ENCODE measurements around the gene S100A11. TPM values are rescaled to one million over a fixed set of nuclear protein-coding genes. Genes with fewer than 3 reads are reported as not detected.

Gene S100A11
- total and polyA plus RNA-seq, 9 of the 15 experiments (the other 6 are each of a cell fraction or from before 2014, with no cell fraction given) = 131 to 808 (median 235) TPM

- no peak for TF ChIP-seq ID3 (CRISPR knock-in tag; IDR thresholded peaks at IDR 0.05)
- no peak for TF ChIP-seq ID3 (tag; IDR thresholded peaks at IDR 0.05)
- TF ChIP-seq ZNF354B (CRISPR knock-in tag; IDR thresholded peaks at IDR 0.05) = no peak
- TF ChIP-seq HNRNPH1 (optimal IDR thresholded peaks at IDR 0.05; ENCODE audit: low read depth, low read length) = no peak
- TF ChIP-seq SRSF7 (optimal IDR thresholded peaks at IDR 0.05; ENCODE audit: low read depth, low read length) = no peak
- no peak for TF ChIP-seq NCOR1 (IDR thresholded peaks at IDR 0.05)
- TF ChIP-seq SP1 (CRISPR knock-in tag; IDR thresholded peaks at IDR 0.05) = peak; percentile 72
- no peak for TF ChIP-seq IRF2 (CRISPR knock-in tag; IDR thresholded peaks at IDR 0.05)
- TF ChIP-seq SNRNP70 (optimal IDR thresholded peaks at IDR 0.05; ENCODE audit: low read depth, low read length) = no peak
- no peak for TF ChIP-seq ZNF41 (CRISPR knock-in tag; conservative IDR thresholded peaks at IDR 0.05)
- no peak for TF ChIP-seq HDGF (IDR thresholded peaks at IDR 0.05)
- no peak for TF ChIP-seq ILK (tag; IDR thresholded peaks at IDR 0.05; ENCODE audit: borderline replicate concordance, low read depth)
- peak; percentile 95 for TF ChIP-seq POLR2H (tag; IDR thresholded peaks at IDR 0.05; ENCODE audit: low read depth)
- peak; percentile 57 to 72; a peak in 2 of 4 replicates for TF ChIP-seq UBTF (IDR thresholded peaks at IDR 0.05; ENCODE audit: borderline replicate concordance in 1 of 2, low read depth in 2 of 2, low read length in 2 of 2)
- no peak for TF ChIP-seq ZNF212 (CRISPR knock-in tag; IDR thresholded peaks at IDR 0.05)
- peak; percentile 71 for TF ChIP-seq CXXC5 (CRISPR knock-in tag; IDR thresholded peaks at IDR 0.05)
- TF ChIP-seq ZBTB12 (CRISPR knock-in tag; IDR thresholded peaks at IDR 0.05) = no peak
- peak; percentile 77 for TF ChIP-seq EGR1 (conservative IDR thresholded peaks at IDR 0.05)
- TF ChIP-seq ZNF224 (CRISPR knock-in tag; IDR thresholded peaks at IDR 0.05) = no peak
- peak; percentile 59 for TF ChIP-seq CCNT2 (IDR thresholded peaks at IDR 0.05; ENCODE audit: borderline replicate concordance, extremely low read depth, insufficient read length, low read depth, low read length)
- TF ChIP-seq HNRNPLL (IDR thresholded peaks at IDR 0.05; ENCODE audit: low read depth, low read length, poor library complexity, severe bottlenecking) = no peak
- 0 out of 2 replicates have a peak, but pooled peaks have one; percentile 23 for TF ChIP-seq XRCC5 (IDR thresholded peaks at IDR 0.05; ENCODE audit: low read depth, low read length)
- no peak for TF ChIP-seq BRCA1 (IDR thresholded peaks at IDR 0.05)
- TF ChIP-seq BRCA1 (CRISPR knock-in tag; IDR thresholded peaks at IDR 0.05) = no peak
- TF ChIP-seq RFX7 (CRISPR knock-in tag; IDR thresholded peaks at IDR 0.05) = no peak
These were observed at the start of gene S100A11 (continued) for GRCh38 chr1:152036267-152037216.
